Nephron progenitor cell (in vitro differentiated cells): ENCODE results near the gene SETD3.

Experiments used
- DNase-seq: peaks from one replicate; pipeline ENCODE4 v3.0.0; 2021
- H3K27ac Mint-ChIP-seq: 2 replicates; pipeline ENCODE4 v1.8.0; 2021; ENCODE audit warnings: mild to moderate bottlenecking, moderate library complexity, mixed read lengths
- H3K27me3 Mint-ChIP-seq: 2 replicates; pipeline ENCODE4 v1.8.0; 2021; ENCODE audit warnings: mild to moderate bottlenecking, low read depth, mixed read lengths; ENCODE audit not compliant: poor library complexity
- H3K36me3 Mint-ChIP-seq: 2 replicates; pipeline ENCODE4 v1.8.0; 2021; ENCODE audit warnings: low read depth, mixed read lengths
- H3K4me1 Mint-ChIP-seq: 2 replicates; pipeline ENCODE4 v1.8.0; 2021; ENCODE audit warnings: mixed read lengths
- H3K4me3 Mint-ChIP-seq: 2 replicates; pipeline ENCODE4 v1.8.0; 2021; ENCODE audit warnings: mild to moderate bottlenecking, moderate library complexity, mixed read lengths
- H3K9me3 Mint-ChIP-seq: 2 replicates; pipeline ENCODE4 v1.8.0; 2021; ENCODE audit warnings: mild to moderate bottlenecking, moderate library complexity, mixed read lengths
- CTCF ChIP-seq: fragments of 200-600 bp; sonication (generic); IDR thresholded peaks from 2 replicates; pipeline ENCODE4 v1.5.0; 2021; ENCODE audit warnings: antibody characterized with exemption

The SETD3 gene

GRCh38 chr14:99518441-99519346 is 38.0 kb upstream of the SETD3 start:
- Mint-ChIP-seq H3K9me3 (no peaks in the 10 kb centered on the region), H3K27ac (no peak overlapping the region), H3K4me3 (no peak overlapping the region), H3K36me3 (no peaks in the 10 kb centered on the region), H3K4me1 (peaks cover 41% of the 10 kb centered on the region), H3K27me3 (no peaks in the 10 kb centered on the region)
- TF ChIP-seq CTCF: peak; percentile 98
- peak; percentile 83 for DNase-seq

- no peak for TF ChIP-seq CTCF
- Mint-ChIP-seq H3K27ac (no peak overlapping the region), H3K4me3 (no peak overlapping the region), H3K36me3 (no peaks in the 10 kb centered on the region), H3K4me1 (peaks cover 32% of the 10 kb centered on the region), H3K27me3 (no peaks in the 10 kb centered on the region), H3K9me3 (no peaks in the 10 kb centered on the region)
- no peak for DNase-seq
These were observed 37.2 kb upstream of the SETD3 start for GRCh38 chr14:99517643-99518381.

GRCh38 chr14:99516871-99517642 is 36.4 kb upstream of the SETD3 start:
- TF ChIP-seq CTCF: no peak
- Mint-ChIP-seq H3K4me1 (peaks cover 25% of the 10 kb centered on the region), H3K27me3 (no peaks in the 10 kb centered on the region), H3K4me3 (no peak overlapping the region), H3K27ac (no peak overlapping the region), H3K36me3 (no peaks in the 10 kb centered on the region), H3K9me3 (no peaks in the 10 kb centered on the region)
- no peak for DNase-seq

GRCh38 chr14:99516156-99516870 is 35.7 kb upstream of the SETD3 start:
- no peaks in the 10 kb centered on the region for H3K27me3 Mint-ChIP-seq
- no peak overlapping the region for H3K4me3 Mint-ChIP-seq
- H3K36me3 Mint-ChIP-seq: no peaks in the 10 kb centered on the region
- peaks cover 17% of the 10 kb centered on the region for H3K4me1 Mint-ChIP-seq
- DNase-seq: no peak
- TF ChIP-seq CTCF: no peak
- H3K27ac Mint-ChIP-seq: no peak overlapping the region
- no peaks in the 10 kb centered on the region for H3K9me3 Mint-ChIP-seq

- DNase-seq: no peak
- H3K4me1 Mint-ChIP-seq: peaks cover 9% of the 10 kb centered on the region
- H3K27me3 Mint-ChIP-seq: no peaks in the 10 kb centered on the region
- no peak for TF ChIP-seq CTCF
- H3K27ac Mint-ChIP-seq: no peak overlapping the region
- H3K36me3 Mint-ChIP-seq: no peaks in the 10 kb centered on the region
- no peaks in the 10 kb centered on the region for H3K9me3 Mint-ChIP-seq
- no peak overlapping the region for H3K4me3 Mint-ChIP-seq
These were observed 34.9 kb upstream of the SETD3 start for GRCh38 chr14:99515301-99516155.
